ENCODE data around the gene FAM171A2.

DNA sequence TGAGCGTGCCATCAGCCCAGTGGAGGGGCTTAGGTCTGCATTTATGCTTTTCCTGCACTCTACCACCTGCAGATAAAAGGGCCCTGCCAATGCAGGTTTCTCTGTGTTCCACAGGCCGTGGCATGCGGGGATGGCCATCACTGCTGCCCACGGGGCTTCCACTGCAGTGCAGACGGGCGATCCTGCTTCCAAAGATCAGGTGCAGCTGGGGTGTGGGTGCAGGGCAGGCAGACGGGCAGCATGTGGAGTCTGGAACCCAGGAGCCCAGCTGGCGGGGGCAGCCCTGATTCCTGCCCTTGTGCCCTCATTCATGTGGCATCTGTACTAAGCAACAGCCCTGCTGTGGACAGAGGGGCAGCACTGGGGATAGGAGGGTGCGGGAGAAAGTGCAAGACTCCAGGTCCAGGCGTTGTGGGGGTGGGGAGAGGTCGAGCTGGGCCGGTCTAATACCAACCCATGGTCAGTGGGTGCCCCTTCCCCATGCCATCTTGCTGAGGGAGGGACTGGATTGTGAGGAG lies 14.0 kb downstream of the FAM171A2 start:
- TF ChIP-seq, protein P1, sequence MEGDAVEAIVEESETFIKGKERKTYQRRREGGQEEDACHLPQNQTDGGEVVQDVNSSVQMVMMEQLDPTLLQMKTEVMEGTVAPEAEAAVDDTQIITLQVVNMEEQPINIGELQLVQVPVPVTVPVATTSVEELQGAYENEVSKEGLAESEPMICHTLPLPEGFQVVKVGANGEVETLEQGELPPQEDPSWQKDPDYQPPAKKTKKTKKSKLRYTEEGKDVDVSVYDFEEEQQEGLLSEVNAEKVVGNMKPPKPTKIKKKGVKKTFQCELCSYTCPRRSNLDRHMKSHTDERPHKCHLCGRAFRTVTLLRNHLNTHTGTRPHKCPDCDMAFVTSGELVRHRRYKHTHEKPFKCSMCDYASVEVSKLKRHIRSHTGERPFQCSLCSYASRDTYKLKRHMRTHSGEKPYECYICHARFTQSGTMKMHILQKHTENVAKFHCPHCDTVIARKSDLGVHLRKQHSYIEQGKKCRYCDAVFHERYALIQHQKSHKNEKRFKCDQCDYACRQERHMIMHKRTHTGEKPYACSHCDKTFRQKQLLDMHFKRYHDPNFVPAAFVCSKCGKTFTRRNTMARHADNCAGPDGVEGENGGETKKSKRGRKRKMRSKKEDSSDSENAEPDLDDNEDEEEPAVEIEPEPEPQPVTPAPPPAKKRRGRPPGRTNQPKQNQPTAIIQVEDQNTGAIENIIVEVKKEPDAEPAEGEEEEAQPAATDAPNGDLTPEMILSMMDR (optimal IDR thresholded peaks at IDR 0.05 in 1 of 3, IDR thresholded peaks at IDR 0.05 in 1 of 3, conservative IDR thresholded peaks at IDR 0.05 in 1 of 3; ENCODE audit: extremely low read depth in 1 of 3, insufficient read depth in 2 of 3, low read length in 3 of 3), result no peak
- TF ChIP-seq EZH2 (IDR thresholded peaks at IDR 0.05; ENCODE audit: low read length), result no peak

All from keratinocyte (primary cell).